Kidney tubule cell (primary cell): Measurements from ENCODE around the gene NLN.
A peak's percentile ranks its signal among the peaks of the same experiment; 100 is the strongest.
"Not testable (repeated sequence)": the region's sequence is repeated elsewhere in the genome, so short reads cannot be mapped to it uniquely, and the experiment has no call there.

Source experiments
- DNase-seq: peaks from one replicate; pipeline ENCODE4 v3.0.0-alpha.2; 2018; ENCODE audit warnings: low spot score

Gene NLN

DNA sequence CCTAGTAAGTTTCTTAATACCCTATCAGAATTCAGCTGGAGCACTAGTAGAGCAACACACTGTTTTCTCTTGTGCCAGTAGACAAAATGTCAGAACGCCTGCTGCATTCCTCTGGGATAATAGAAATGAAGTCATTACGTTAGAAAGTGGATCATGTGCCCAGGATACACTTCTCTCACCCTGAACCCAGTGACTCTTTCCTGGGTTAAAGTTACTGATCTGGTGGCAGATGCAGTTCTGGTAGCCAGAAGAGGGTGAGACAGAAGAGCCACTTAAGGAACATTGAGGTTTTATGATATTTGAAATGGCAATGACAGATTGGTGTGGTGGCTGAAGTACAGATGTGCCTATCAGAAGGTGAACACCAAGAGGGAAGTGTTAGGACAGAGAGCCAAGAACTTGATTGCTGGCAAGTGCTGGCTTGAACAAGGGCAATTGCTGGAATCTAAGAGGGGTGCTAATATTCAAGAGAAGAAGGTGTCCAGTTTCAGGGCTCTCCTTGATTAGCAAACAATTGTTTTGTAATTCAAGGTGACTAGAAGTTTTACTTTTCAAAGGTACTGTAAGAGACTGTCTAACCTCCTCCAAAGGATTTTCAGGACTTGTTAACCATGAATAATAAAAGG, 110.7 kb downstream of the NLN start:
- no peak for DNase-seq

DNA sequence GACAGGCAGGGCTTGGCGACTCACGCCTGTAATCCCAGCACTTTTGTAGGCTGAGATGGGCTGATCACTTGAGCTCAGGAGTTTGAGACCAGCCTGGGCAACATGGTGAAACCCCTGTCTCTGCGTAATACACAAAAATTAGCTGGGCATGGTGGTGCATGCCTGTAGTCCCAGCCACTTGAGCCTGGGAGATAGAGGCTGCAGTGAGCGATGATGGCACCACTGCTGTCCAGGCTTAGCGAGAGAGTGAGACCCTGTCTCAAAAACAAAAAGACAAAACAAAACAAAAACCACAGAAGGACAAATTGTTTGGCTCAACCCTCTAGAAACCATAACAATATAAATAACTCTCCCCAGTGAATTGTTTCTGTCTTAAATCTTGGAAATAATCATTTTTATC, 111.8 kb downstream of the NLN start:
- no peak for DNase-seq

DNA sequence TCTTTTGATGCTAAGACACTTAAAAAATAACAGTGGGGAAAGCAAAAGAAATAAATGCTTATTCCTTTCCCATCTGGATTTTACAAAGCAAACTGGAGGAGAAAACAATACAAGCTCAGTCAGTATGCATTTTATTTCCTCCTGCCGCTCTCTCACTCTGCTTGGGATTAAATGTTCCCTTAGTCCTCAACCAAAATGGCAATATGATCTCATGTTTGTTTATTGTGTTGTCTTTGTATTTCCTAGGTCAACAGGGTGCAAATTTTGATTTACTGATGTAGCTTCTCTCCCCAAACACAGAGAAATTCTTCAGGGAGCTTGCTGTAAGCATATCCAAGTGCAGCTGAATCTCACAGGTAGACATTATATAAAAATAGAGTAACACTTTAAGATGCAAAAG, 112.3 kb downstream of the NLN start:
- no peak for DNase-seq

DNA sequence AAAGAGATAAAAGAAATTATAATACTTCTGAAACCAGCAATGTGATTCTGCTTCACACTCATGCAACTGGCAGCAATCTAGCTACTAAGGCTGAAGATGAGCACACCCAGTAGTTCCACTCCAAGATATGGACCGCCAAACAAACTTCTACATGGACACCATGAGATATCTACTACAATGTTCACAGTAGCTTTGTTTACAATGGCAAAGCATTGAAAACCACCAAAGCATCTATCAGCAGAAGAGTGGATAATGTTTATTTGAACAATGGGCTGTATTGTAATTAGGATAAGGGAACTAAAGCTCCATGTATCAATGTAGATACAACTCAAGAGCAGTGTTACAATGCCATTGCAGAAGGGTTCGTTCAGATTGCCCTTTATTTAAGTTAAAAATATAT, 113.2 kb downstream of the NLN start:
- no peak for DNase-seq

DNA sequence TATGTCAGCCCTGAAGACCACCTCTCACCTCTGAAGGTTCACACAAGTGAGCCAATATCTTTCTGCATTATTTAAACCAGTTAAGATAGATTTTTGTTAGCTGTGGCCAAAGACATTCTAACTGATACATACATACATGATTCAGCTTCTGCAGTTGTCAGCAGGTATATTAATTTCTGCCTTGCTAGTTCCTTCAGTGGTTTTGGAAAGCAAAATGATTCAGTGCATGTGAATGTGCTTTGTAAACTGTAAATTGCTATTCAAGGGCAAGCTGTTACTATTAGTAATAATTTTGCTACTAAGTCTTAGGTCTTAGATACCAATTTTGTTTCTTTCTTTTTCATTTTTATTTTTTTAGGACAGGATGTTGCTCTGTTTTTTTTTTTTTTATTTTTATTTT, 115.1 kb downstream of the NLN start:
- peak; percentile 79 for DNase-seq

DNA sequence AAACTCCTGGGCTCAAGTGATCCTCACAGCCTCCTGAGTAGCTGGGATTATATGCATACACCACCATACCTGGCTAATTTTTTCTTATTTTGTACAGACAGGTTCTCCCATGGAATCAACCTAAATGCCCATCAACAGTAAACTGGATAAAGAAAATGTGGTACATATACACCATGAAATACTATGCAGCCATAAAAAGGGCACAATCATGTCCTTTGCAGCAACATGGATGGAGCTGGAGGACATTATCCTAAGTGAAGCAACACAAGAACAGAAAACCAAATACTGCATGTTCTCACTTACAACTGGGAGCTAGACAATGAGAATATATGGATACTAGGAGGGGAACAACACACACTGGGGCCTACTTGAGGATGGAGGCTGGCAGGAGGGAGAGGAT, 117.2 kb downstream of the NLN start:
- not testable (repeated sequence) for DNase-seq

DNA sequence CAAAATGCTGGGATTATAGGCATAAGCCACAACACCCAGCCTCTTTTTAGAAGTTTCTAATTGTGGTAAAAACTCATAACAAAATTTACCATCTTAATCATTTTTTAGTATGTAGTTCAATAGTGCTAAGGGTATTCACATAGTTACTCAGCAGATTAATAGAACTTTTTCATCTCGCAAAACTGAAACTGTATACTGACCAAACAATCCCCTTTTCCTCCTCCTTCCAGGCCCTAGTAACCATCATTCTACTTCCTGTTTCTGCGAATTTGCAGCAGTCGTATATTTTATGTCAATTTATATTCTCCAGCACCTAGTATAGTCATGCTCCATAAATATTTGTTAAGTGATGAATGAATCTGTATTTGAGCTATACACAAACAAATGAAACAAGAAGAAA, 118.1 kb downstream of the NLN start:
- no peak for DNase-seq

DNA sequence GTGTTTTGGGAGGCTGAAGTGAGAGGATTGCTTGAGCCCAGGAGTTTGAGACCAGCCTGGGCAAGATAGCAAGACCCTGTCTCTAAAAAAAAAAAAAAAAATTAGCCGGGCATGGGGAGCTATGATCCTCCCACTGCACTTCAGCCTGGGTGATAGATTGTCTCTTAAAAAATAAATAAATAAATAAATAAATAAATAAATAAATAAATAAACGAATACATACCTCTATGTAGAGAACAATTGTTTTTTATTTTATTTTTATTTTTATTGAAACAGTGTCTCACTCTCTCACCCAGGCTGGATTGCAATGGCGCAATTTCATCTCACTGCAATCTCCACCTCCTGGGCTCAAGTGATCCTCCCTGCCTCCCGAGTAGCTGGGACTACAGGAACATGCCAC, 122.8 kb downstream of the NLN start:
- DNase-seq: not testable (repeated sequence)

DNA sequence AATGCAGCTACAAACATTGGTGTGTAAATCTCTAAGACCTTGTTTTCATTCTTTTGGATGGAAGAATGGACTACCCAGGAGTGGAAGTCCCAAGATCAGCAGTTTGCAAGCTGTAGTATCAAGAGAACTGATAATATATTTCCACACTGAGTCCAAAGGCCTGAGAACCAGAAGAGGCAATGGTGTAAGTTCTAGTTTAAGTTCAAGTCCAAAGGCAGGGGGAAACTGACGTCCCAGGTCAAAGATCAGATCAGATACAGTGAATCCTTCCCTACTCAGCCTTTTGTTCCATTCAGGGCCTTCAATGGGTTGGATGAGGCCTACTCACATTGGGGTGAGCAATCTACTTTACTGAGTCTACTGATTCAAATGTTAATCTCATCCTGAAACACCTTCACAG, 124.1 kb downstream of the NLN start:
- no peak for DNase-seq

DNA sequence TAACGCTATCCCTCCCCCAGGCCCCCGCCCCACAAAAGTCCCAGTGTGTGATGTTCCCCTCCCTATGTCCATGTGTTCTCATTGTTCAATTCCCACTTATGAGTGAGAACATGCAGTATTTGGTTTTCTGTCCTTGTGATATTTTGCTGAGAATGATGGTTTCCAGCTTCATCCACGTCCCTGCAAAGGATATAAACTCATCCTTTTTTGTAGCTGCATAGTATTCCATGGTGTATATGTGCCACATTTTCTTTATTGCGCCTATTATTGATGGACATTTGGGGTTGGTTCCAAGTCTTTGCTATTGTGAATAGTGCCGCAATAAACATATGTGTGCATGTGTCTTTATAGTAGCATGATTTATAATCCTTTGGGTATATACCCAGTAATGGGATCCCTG, 125.0 kb downstream of the NLN start:
- DNase-seq: not testable (repeated sequence)

DNA sequence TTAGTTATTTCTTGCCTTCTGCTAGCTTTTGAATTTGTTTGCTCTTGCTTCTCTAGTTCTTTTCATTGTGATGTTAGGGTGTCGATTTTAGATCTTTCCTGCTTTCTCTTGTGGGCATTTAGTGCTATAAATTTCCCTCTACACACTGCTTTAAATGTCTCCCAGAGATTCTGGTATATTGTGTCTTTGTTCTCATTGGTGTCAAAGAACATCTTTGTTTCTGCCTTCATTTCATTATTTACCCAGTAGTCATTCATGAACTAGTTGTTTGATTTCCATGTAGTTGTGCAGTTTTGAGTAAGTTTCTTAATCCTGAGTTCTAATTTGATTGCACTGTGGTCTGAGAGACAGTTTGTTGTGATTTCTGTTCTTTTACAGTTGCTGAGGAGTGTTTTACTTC, 127.9 kb downstream of the NLN start:
- DNase-seq: not testable (repeated sequence)

DNA sequence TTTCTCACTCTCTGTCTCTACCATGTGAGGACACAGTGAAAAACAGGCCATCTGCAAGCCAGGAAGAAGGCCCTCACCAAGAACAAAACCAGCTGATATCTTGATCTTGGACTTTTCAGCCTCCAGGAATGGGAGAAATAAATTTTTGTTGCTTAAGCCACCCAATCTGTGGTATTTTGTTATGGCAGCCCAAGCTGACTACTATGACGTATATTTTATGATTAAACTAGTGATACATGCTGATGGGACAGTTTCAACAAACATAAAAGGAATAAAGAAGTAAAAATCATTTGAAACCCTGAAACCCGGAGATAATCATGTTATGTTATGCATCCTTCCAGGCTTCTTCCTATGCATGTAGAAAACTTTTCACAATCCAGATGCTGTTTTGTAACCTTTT, 132.9 kb downstream of the NLN start:
- DNase-seq: no peak

DNA sequence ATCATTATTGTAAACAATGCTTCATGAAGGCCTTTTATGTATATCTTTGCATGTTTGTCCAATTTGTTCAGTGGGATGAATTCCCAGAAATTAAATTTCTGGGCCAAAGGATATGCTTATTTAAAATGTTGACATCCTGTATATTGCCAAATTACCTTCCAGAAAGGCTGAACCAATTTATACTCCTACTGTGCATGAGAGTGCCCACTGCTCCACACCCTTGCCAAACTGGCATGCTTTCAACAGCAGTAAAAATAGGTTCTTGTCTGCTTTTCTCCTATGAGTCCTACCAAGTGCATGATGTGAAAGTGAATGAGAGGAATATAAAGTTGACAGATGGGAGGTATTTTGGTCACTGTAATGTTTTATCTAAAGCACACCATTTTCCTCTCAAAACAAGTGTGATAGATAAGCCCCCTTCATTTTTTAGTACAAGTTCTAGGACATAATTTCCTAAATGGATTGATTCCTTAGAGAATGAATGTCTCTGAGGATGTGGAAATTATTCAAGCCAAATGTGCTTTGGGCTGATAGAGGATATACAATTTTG, 133.8 kb downstream of the NLN start:
- no peak for DNase-seq

DNA sequence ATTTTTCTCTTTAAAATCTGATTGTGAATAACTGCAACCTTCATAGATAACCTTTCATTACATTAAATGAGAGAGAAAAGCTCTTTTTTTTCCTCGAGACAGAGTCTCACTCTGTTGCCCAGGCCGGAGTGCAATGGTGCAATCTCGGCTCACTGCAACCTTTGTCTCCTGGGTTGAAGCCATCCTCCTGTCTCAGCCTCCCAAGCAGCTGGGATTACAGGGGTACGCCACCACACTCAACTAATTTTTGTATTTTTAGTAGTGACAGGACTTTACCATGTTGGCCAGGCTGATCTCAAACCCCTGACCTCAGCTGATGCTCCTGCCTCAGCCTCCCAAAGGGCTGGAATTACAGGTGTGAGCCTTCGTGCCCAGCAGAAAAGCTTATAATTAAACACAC, 134.5 kb downstream of the NLN start:
- DNase-seq: no peak

DNA sequence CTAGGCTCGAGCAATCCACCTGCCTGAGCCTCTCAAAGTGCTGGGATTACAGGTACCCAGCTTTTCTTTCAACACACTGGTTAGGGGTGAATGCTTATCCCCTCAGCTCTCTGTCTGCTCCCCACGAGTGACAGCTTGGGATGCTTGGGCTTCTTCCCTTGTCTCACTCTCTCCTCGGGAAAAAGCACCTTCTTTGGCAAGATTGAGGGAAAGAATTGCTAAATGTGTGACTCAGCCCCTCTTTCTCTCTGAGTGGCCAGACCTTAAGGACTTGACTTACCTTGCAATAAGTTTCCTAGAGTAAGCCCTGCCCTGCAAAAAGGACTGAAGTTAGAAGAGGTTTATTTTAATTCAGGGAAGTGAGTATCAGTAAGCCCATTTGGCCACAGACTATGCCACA, 136.3 kb downstream of the NLN start:
- peak; percentile 51 for DNase-seq

DNA sequence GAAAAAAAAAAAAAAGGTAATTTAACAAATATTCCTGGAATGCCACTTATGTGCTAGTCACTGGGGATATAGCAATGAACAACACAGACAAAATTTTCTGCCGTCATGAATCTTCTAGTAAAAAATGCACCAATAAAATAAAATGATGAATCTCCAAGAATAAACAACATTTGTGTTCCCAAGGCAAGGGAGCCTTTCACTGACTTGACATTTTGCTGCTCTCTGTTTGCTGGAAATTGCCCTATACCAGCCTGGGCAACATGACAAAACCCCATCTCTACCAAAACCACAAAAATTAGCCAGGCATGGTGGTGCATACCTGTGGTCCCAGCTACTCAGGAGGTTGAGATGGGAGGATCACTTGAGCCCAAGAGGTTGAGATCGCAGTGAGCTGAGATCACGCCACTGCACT, 139.8 kb downstream of the NLN start:
- peak; percentile 98 for DNase-seq

DNA sequence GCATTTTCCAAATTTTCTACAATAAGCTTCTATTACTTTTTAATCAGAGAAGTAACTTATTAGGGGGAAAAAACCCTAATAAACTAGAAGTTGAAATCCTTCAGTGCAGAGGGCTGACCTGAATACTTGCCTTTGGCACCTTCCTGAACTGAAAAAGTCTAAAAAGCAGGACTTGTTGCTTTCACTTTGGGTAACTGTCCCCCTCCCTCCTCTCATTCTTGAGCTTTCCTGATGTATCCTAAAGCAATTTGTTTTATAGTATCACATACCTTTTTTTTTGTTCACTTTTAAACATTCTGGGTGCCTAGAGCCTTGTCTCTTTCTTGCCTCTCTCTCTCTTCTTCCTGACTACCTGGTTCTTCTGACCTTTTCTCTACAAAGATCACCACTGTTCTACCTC, 140.4 kb downstream of the NLN start:
- DNase-seq: no peak

DNA sequence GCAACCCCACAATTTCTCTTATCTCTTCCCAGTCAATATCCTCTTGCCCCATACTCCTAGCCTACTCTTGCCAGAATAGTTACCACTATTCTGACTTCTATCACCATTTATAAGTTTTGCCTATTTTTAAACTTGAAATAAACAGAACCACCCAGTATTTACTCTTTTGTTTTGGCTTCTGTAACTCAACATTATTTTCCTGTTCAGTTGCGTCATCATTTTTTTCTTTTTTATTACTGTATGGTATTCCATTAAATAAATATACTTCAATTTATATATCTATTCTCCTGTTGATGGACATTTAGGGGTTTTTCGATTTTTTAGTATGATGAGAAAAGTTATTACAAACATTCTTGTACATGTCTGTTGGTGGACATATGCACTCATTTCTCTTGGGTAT, 141.7 kb downstream of the NLN start:
- DNase-seq: no peak

DNA sequence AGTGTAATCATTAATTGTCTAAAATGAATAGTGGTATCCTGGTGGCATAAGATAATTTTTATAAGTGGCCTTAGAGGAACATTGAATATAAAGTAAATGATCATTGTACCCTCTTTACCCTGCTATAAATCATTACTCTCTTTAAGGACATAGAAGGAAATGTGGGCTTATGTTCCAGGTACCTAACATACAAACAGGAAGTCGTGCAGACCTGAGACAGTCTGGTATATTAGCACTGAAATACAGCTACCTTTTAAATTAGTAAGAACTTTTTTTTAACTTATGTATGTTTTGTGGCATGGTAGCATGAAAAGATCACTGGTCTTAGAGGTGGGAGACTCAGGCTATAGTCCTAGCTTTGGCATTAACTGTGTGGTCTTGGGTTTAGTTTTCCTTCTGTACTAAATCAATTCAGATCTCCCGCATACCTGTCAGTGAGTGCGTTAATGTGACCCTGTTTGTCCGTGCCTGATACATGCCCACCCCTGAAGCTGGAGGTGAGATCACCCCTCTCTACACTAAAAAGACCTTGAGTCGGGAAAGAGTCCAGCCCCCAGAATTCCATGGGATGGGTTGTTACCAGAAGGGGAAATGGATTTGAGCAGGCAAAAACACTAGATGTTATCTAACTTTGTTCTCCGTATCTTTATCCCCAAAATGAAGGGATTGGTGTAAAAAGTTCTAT, 145.0 kb downstream of the NLN start:
- DNase-seq: peak; percentile 45

DNA sequence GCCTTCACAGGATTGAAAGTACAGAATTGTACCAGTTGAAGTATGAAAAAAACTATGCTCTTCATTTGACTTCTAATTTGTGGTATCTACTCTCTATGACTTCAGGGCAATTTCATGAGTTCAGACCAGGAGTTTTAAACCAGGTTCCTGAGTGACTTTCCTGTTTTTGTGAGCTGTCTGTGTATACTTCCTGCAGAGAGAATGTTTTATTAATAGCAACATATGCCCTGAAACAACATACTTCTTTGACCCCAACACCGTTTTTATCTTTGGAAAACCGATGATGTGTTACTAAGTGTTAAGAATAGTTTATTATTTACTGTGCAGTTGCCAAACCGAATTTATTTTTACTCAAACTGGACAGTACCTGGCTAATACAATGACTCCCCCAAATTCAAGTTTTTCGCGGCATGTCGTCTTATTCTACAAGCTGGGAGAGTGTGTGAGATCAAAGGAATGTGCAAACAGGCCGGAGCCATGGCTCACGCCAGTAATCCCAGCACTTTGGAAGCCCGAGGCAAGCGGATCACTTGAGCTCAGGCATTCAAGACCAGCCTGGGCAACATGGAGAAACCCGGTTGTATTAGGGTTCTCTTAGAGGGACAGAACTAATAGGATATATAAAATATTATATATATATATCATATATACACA, 145.7 kb downstream of the NLN start:
- peak; percentile 65 for DNase-seq

DNA sequence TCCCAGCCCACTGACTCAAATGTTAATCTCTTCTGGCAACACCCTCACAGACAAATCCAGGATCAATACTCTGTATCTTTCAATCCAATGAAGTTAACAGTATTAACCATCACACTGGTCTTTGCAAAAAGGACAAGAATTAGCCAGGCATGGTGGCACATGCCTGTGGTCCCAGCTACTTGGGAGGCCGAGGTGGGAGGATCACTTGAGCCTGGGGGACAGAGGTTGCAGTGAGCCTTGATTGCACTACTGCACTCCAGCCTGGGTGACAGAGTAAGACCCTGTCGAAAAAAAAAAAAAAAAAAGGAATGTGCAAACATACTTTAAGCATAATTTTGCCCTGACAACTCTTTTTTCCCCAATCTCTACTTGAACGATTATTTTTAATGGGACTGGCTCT, 146.5 kb downstream of the NLN start:
- DNase-seq: no peak

DNA sequence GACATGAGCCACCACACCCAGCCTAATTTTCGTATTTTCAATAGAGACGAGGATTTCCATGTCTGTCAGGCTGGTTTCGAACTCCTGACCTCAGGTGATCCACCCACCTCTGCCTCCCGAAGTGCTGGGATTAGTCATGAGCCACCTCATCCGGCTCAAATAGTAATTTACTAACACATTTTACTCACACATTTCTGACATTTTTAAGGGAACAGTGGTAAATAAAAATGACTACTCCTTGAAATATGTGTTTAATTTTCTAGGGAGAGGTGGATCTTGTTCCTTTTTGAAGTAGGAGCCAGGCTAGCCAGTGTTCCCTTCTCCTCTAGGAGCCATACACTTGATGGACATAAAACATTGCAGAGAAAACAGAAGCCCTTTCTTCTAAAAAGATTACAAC, 149.2 kb downstream of the NLN start:
- peak; percentile 91 for DNase-seq

DNA sequence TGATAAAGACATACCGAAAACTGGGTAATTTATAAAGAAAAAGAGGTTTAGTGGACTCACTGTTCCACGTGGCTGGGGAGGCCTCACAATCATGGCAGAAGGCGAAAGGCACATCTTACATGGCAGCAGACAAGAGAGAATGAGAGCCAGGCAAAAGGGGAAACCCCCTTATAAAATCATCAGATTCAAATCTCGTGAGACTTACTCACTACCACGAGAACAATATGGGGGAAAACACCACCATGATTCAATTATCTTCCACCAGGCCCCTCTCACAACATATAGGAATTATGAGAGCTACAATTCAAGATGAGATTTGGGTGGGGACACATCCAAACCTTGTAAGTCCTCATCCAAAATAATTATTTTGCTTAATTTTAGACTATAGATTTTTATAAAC, 149.8 kb downstream of the NLN start:
- DNase-seq: peak; percentile 34
